HL-60 (cell line): Measurements from ENCODE around the gene ETV6.
"Not testable (repeated sequence)": the region's sequence is repeated elsewhere in the genome, so short reads cannot be mapped to it uniquely, and the experiment has no call there.

Source experiments
- CTCF ChIP-seq: IDR thresholded peaks from one replicate; pipeline ENCODE4 v1.5.1; 2011; ENCODE audit warnings: low read length, control low read depth, inconsistent platforms; ENCODE audit not compliant: insufficient read depth
- TF ChIP-seq, protein P1 (sequence below): IDR thresholded peaks from 2 replicates; pipeline ENCODE4 v1.6.1; 2012; ENCODE audit warnings: low read depth; ENCODE audit not compliant: insufficient replicate concordance

- TF ChIP-seq CTCF: not testable (repeated sequence)
- TF ChIP-seq, protein P1, sequence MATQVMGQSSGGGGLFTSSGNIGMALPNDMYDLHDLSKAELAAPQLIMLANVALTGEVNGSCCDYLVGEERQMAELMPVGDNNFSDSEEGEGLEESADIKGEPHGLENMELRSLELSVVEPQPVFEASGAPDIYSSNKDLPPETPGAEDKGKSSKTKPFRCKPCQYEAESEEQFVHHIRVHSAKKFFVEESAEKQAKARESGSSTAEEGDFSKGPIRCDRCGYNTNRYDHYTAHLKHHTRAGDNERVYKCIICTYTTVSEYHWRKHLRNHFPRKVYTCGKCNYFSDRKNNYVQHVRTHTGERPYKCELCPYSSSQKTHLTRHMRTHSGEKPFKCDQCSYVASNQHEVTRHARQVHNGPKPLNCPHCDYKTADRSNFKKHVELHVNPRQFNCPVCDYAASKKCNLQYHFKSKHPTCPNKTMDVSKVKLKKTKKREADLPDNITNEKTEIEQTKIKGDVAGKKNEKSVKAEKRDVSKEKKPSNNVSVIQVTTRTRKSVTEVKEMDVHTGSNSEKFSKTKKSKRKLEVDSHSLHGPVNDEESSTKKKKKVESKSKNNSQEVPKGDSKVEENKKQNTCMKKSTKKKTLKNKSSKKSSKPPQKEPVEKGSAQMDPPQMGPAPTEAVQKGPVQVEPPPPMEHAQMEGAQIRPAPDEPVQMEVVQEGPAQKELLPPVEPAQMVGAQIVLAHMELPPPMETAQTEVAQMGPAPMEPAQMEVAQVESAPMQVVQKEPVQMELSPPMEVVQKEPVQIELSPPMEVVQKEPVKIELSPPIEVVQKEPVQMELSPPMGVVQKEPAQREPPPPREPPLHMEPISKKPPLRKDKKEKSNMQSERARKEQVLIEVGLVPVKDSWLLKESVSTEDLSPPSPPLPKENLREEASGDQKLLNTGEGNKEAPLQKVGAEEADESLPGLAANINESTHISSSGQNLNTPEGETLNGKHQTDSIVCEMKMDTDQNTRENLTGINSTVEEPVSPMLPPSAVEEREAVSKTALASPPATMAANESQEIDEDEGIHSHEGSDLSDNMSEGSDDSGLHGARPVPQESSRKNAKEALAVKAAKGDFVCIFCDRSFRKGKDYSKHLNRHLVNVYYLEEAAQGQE: not testable (repeated sequence)
Measured at GRCh38 chr12:11631881-11632280, 17.6 kb upstream of the ETV6 start.
